VCaP (cell line): ENCODE results near the gene P3H3.
A peak's percentile ranks its signal among the peaks of the same experiment; 100 is the strongest.
"Not testable (repeated sequence)": the region's sequence is repeated elsewhere in the genome, so short reads cannot be mapped to it uniquely, and the experiment has no call there.

ENCODE experiments used
- H3K27ac ChIP-seq: fragments of 450-650 bp; 2 replicates; pipeline ENCODE4 v1.5.1; 2017
- CTCF ChIP-seq: fragments of 450-650 bp; conservative IDR thresholded peaks from 2 replicates; pipeline ENCODE4 v1.5.1; 2017; ENCODE audit warnings: mild to moderate bottlenecking, moderate library complexity

The P3H3 gene

DNA sequence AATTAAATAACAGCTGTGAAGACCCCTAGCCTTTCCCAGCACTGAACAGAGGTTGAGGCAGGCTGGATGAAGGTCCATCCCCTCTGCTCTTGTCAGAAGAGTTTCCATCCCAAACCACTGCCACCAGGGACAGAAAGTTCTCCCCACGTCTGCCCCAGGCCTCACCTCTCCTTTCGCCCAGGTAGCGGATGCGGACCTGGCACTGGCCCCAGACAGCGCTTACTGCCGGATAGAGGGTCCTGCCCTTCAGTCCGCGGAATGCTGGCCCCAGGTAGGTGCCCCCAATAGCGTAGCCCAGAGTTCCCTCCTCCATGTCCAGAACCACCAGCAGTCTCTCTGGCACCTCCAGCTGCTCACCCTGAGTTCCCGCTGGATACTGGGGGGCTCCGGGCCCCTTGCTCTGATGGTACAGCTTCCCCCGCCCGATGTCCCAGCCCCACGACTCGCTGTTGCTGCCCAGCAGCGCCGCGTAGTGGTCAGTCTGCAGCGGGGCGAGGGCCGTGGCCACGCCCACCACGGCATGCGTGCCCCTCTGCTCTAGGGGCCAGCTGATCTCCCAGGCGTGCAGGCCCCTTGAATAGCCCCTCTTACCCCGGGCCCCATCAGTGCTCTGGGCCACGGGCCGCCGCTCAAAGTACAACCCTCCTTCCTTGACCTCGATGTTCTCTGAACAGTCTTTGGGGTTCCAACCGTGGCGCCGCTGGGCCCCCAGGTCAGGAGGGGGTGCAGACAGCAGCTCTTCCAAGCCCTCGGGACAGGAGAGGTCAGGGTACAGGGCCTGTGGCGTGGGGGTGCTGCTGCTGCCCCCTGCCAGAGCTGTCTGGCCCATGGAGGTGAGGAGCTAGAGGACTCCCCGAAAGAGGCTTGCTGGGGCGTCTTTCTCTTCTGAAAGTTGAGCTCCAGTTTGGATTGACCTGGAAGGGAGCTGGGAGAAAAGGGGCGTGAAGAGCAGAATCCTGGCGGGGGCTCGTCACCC, 44.2 kb downstream of the P3H3 start:
- peak; percentile 99 for TF ChIP-seq CTCF

DNA sequence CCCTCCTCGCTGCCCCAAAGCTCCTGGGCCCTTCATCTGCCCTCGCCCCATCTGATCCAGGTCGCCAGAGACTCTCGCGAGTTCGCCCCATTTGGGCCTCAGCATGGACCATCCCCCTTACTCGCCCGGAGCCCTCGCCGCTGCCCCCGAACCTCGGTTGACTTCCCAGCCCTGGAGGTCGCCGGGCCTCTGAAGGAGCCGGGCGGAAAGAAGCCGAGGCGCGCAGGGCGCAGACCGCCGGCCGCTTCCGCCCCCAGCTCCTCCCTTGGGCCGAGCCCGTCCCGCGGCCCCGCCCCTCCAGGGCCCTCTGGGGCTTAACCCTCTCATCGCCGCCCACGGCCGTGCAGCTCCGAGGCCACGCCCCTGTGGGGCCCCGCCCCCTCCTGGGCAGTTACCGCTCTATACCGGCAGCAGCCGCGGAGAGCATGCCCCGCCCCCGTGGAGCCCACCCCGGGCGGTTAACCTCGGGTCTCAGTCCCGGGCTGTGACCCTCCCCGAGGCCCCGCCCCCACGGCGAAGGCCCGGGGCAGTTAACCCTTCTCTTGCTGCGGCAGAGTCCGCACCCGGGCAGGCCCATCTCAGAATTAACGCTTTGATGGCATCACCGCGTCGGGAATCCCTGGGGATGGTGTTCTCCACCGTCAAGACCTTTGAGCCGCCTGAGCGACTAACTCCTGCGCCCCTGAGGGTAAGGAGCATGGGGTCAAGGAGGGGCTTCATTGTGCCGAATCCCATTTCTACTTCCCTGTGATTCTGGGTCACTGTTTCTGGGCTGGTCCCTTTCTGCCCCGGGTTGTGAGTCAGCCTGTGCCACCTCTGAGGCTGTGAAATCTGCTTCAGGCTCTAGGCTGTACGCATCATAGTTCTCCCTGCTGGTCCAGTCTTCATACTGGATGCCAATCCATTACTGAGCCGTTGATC, 45.1 kb downstream of the P3H3 start, which contains the start of gene SPSB2:
SPSB2 (minus strand) TSS at position 210 of the 921 bp plus-strand sequence. CDS start 402 bp downstream, outside the sequence.
- H3K27ac ChIP-seq: peak within 1 kb of the TSS; percentile 99
- no peak for TF ChIP-seq CTCF

More for the DNA sequence above, 44.2 kb downstream of the P3H3 start:
- H3K27ac ChIP-seq: peak overlapping the region; percentile 99

DNA sequence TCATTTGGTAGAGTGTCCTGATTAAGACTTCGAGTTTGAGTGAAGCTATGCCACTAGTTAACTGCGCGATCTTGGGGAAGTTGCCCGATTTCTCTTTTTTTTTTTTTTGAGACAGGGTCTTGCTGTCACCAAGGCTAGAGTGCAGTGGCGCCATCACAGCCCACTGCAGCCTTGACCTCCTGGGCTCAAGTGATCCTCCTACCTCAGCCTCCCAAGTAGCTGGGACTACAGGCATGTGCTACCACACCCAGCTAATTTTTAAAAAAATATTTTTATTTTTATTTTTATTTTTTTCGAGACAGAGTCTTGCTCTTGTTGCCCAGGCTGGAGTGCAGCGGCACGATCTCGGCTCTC, 45.8 kb downstream of the P3H3 start:
- peak overlapping the region; percentile 99 for H3K27ac ChIP-seq

- H3K27ac ChIP-seq: not testable (repeated sequence)
Measured at GRCh38 chr12:6879824-6880223, 51.6 kb downstream of the P3H3 start.

GRCh38 chr12:6883252-6883651, 55.0 kb downstream of the P3H3 start:
- H3K27ac ChIP-seq: no peak overlapping the region
- no peak for TF ChIP-seq CTCF

- no peak for TF ChIP-seq CTCF
- H3K27ac ChIP-seq: no peak overlapping the region
Measured at GRCh38 chr12:6883683-6884082, 55.5 kb downstream of the P3H3 start.

DNA sequence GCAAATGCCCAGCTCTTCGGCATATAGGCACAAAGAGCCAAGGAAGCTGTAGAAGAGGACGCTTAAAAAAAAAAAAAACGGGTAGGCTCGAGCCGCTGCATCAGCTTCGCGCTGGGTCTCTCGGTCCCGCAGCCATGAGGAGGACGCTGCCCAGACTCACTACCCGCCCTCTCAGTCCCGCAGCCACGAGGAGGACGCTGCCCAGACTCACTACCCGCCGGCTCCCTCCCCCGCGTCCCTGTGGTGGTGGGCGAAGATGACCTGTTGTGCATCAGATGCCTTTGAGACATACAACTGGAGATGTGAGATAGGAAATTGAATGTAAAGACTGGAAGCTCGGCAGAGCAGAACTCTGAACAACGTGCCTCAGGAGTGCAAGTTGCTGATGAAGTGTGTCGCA, 56.3 kb downstream of the P3H3 start:
- TF ChIP-seq CTCF: no peak
- no peak overlapping the region for H3K27ac ChIP-seq

DNA sequence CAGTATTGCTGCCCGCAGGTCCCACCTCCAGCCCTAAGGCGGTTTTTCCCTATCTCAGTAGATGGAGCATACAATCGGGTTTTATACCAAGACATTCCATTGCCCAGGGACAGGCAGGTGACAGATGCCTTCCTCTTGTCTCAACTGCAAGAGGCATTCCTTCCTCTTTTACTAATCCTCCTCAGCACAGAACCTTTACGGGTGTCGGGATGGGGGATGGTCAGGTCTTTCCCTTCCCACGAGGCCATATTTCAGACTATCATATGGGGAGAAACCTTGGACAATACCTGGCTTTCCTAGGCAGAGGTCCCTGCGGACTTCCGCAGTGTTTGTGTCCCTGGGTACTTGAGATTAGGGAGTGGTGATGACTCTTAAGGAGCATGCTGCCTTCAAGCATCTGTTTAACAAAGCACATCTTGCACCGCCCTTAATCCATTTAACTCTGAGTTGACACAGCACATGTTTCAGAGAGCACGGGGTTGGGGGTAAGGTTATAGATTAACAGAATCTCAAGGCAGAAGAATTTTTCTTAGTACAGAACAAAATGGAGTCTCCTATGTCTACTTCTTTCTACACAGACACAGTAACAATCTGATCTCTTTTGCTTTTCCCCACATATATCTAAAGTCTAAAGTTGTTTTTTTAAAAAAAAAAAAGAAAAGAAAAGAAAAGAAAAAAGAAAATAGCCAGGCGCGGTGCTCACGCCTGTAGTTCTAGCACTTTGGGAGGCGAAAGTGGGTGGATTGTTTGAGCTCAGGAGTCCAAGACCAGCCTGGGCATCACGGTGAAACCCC, 58.2 kb downstream of the P3H3 start:
- peak overlapping the region; percentile 25; the same call in 1 of the 2 replicates for H3K27ac ChIP-seq
